ENCODE data around the gene OTOP3. TPM values are rescaled to one million over a fixed set of nuclear protein-coding genes. Genes with fewer than 3 reads are reported as not detected.
A peak's percentile ranks its signal among the peaks of the same experiment; 100 is the strongest.

Gene OTOP3
- total RNA-seq, 6 experiments from 2014 or later: not detected

DNA sequence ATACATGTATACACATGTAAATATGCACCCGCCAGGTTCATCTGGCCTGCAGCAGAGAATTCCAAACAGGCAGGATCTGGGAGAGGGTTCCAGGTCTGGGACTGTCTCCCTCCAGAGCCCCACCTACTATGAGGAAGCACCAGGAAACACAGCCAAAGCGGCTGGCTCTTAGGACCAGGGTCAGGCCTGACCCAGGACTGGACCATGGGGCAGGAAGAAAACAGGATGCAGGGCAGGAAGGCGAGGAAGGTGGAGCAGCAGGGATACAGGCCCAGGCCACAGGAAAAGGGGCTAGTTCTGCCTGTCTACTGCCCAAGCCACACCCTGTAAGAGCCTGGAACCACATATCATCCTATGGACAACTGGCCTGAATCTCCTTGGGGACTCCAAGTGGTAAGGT lies 34.7 kb downstream of the OTOP3 start:
- DNase-seq: no peak
- TF ChIP-seq, protein P1, sequence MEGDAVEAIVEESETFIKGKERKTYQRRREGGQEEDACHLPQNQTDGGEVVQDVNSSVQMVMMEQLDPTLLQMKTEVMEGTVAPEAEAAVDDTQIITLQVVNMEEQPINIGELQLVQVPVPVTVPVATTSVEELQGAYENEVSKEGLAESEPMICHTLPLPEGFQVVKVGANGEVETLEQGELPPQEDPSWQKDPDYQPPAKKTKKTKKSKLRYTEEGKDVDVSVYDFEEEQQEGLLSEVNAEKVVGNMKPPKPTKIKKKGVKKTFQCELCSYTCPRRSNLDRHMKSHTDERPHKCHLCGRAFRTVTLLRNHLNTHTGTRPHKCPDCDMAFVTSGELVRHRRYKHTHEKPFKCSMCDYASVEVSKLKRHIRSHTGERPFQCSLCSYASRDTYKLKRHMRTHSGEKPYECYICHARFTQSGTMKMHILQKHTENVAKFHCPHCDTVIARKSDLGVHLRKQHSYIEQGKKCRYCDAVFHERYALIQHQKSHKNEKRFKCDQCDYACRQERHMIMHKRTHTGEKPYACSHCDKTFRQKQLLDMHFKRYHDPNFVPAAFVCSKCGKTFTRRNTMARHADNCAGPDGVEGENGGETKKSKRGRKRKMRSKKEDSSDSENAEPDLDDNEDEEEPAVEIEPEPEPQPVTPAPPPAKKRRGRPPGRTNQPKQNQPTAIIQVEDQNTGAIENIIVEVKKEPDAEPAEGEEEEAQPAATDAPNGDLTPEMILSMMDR (IDR thresholded peaks at IDR 0.05): no peak
- Mint-ChIP-seq H3K4me3 (no peak overlapping the region), H3K27ac (no peak overlapping the region), H3K27me3 (ENCODE audit: insufficient read depth) (peaks cover 26% of the 10 kb centered on the region), H3K36me3 (ENCODE audit: low read depth) (peaks cover 5% of the 10 kb centered on the region; the same call in 1 of the 2 replicates), H3K9me3 (no peaks in the 10 kb centered on the region; the same call in 1 of the 2 replicates), H3K4me1 (ENCODE audit: low read depth) (peaks cover 7% of the 10 kb centered on the region)

DNA sequence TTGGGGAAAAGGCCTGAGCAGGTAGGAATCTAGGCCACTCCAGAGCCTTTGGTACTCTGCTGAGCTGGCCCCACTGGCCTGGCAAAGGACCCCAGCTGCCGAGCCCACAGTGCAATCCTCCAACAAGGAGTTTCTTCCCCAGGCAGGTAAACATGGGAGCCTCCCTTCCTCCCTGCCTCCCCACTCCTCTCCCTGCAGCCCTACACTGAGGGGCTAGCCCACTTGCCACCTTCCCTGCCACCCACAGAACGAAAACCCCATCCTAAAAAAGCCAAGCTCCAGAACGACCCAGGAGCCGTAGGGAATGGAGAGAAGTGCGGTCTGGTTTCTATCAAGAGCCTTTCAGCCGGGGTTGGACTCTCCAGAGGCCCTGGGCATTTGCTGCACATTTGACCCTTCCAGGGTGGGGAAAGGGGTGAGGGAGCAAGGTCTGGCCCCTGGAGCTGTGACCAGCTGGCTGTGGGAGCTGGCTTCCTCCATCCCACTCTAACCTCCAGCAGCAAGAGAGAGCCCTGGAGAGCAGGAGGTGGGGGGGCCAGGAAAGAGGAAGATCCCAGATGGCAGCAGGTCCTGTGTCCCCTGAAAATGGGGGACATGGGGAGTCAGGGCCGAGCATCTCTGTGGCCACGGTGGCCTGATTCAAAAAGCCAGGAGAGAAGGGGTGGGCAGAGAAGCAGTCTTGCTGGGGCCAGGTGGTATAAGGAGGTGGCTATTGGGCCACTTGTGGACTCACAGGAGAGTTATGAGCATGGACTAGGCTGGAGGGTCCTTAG lies 35.6 kb downstream of the OTOP3 start:
- H3K27me3 Mint-ChIP-seq (ENCODE audit: insufficient read depth): peaks cover 26% of the 10 kb centered on the region
- no peak overlapping the region for H3K27ac Mint-ChIP-seq

DNA sequence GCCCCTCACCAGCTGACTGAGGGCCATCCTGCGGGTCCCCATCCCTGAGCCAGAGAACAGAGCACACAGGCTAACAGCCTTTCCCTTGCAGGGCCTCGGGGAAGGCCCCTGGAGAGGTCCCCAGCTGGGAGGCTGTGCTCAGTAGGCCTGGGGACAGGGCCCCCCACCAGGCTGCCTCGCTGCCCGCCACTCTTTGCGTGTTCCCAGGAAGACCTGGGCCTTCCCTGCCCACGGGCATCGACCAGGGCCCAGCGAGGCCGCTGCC lies 36.1 kb downstream of the OTOP3 start:
- no peaks in the 10 kb centered on the region; the same call in 1 of the 2 replicates for H3K9me3 Mint-ChIP-seq
- no peak for DNase-seq
- no peak overlapping the region for H3K4me3 Mint-ChIP-seq
- peaks cover 26% of the 10 kb centered on the region for H3K27me3 Mint-ChIP-seq (ENCODE audit: insufficient read depth)
- TF ChIP-seq, protein P1 (IDR thresholded peaks at IDR 0.05): no peak
- H3K36me3 Mint-ChIP-seq (ENCODE audit: low read depth): peaks cover 5% of the 10 kb centered on the region; the same call in 1 of the 2 replicates
- no peak overlapping the region for H3K27ac Mint-ChIP-seq
- H3K4me1 Mint-ChIP-seq (ENCODE audit: low read depth): peaks cover 7% of the 10 kb centered on the region

More for the DNA sequence above, 35.6 kb downstream of the OTOP3 start:
- no peak for DNase-seq
- no peaks in the 10 kb centered on the region; the same call in 1 of the 2 replicates for H3K9me3 Mint-ChIP-seq
- H3K4me3 Mint-ChIP-seq: no peak overlapping the region
- TF ChIP-seq, protein P1 (IDR thresholded peaks at IDR 0.05): no peak
- peaks cover 7% of the 10 kb centered on the region for H3K4me1 Mint-ChIP-seq (ENCODE audit: low read depth)
- peaks cover 5% of the 10 kb centered on the region; the same call in 1 of the 2 replicates for H3K36me3 Mint-ChIP-seq (ENCODE audit: low read depth)

DNA sequence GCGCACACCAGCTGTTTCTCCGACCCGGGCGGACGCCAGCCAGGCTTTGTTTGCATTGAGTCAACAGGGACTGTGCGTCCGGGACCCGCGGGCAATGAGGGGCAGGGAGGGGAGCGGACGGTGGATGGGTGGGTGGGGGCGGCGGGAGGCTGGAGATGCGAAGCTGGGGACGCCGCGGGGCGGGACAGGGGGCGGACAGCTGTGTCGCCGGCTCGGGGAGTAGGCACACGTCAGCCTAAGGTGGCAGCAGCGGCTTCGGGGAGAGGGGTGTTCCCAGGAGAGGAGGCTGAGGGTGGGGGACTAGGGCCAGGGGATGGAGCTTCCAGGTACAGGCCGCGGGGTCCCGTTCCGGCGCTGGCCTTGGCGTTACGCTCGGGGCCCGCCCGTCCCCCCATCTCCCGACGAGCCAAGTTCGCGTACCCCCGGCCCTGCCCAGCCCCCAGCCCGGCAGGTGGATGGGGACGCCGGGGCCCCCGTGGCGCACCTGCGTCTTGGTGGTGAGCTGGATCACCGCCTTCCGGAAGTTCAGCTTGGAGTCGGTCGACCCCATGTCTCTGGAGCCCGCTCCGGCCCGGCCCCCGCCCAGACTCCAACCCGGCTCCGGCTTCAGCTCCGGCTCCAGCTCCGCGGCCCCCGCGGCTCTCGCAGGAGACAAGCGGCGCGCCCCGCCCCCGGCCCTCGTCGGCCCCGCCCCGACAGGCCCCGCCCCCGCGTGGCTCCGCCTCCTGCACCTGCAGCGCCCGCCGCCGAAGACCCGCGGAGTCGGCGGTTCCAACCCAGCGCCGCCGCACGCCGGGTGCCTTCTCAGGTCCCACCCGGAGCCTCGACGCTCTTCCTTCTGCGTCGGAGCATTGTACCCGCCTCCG lies 36.6 kb downstream of the OTOP3 start, which contains the start of gene HID1:
Gene HID1, minus strand, starts transcription at position 653 of the 866 bp plus-strand sequence. Its CDS starts 103 bp downstream, at position 550.
- H3K9me3 Mint-ChIP-seq: no peaks in the 10 kb centered on the region; the same call in 1 of the 2 replicates
- H3K36me3 Mint-ChIP-seq (ENCODE audit: low read depth): peaks cover 5% of the 10 kb centered on the region; the same call in 1 of the 2 replicates
- DNase-seq: no peak
- H3K27me3 Mint-ChIP-seq (ENCODE audit: insufficient read depth): peaks cover 26% of the 10 kb centered on the region
- TF ChIP-seq, protein P1 (IDR thresholded peaks at IDR 0.05): no peak
- peaks cover 7% of the 10 kb centered on the region for H3K4me1 Mint-ChIP-seq (ENCODE audit: low read depth)
- H3K27ac Mint-ChIP-seq: no peak within 1 kb of the TSS
- H3K4me3 Mint-ChIP-seq: peak within 1 kb of the TSS; percentile 63

DNA sequence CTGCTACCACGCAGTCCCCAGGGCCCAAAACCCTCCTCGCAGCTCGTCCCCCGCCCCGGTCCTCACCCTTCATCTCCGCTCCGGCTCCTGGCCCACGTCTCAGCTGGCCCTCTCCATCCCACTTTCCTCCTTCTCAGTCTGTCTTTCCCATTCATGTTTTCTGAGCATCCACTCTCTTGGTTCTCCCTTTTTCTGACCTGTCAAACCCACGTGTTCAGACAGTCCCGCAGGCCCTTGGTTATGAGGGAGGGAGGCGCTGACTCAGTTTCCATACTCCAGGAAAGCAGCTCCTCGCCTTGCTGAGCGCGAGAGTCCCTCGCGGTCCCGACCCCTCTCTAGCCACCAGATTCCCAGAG lies 37.3 kb downstream of the OTOP3 start:
- Mint-ChIP-seq H3K9me3 (no peaks in the 10 kb centered on the region; the same call in 1 of the 2 replicates), H3K36me3 (ENCODE audit: low read depth) (peaks cover 5% of the 10 kb centered on the region; the same call in 1 of the 2 replicates), H3K27me3 (ENCODE audit: insufficient read depth) (peaks cover 26% of the 10 kb centered on the region), H3K27ac (no peak overlapping the region), H3K4me1 (ENCODE audit: low read depth) (peaks cover 7% of the 10 kb centered on the region), H3K4me3 (peak overlapping the region; percentile 63)
- no peak for DNase-seq
- TF ChIP-seq, protein P1 (IDR thresholded peaks at IDR 0.05): no peak

Data from HFFc6 (cell line).